ENCODE data around the gene LAMP5. TPM values are rescaled to one million over a fixed set of nuclear protein-coding genes. Genes with fewer than 3 reads are reported as not detected.

The LAMP5 gene
- total RNA-seq, 4 donors from 2014 or later = not detected

DNA sequence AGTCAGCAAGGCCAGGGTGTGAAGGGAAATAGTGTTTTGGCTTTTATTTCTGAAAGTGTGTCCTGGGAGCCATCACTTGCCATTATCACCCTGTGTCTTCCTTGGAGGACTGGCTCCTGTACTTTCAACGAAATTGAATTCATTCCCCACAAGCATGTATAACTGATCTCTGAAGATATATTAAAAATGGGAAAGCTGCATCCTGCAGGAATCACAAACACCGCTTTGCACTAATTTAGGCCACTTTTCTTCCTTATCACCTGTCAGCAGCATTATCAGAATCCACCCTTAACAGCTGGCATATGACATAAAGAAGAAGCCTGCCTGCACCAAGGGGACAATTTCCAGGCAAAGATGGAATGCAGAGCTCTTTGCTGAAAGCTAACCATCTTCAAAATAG is 56.2 kb downstream of the LAMP5 start:
- Histone ChIP-seq H3K36me3 (no peaks in the 10 kb centered on the region), H3K9me3 (no peaks in the 10 kb centered on the region), H3K27ac (no peak overlapping the region), H3K4me1 (no peaks in the 10 kb centered on the region), H3K4me3 (no peak overlapping the region), H3K27me3 (peaks cover 28% of the 10 kb centered on the region)
- no peak for ATAC-seq
- WGBS, 2 donors (ENCODE audit: low coverage in 1 of 2) = 33 to 64% methylated on average over 1 to 2 of the region's 2 CpGs
- TF ChIP-seq, protein P1, sequence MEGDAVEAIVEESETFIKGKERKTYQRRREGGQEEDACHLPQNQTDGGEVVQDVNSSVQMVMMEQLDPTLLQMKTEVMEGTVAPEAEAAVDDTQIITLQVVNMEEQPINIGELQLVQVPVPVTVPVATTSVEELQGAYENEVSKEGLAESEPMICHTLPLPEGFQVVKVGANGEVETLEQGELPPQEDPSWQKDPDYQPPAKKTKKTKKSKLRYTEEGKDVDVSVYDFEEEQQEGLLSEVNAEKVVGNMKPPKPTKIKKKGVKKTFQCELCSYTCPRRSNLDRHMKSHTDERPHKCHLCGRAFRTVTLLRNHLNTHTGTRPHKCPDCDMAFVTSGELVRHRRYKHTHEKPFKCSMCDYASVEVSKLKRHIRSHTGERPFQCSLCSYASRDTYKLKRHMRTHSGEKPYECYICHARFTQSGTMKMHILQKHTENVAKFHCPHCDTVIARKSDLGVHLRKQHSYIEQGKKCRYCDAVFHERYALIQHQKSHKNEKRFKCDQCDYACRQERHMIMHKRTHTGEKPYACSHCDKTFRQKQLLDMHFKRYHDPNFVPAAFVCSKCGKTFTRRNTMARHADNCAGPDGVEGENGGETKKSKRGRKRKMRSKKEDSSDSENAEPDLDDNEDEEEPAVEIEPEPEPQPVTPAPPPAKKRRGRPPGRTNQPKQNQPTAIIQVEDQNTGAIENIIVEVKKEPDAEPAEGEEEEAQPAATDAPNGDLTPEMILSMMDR (IDR thresholded peaks at IDR 0.05) = no peak
- no peak for TF ChIP-seq POLR2AphosphoS5 (IDR thresholded peaks at IDR 0.05)
- TF ChIP-seq POLR2A (IDR thresholded peaks at IDR 0.05) = no peak
- no peak for TF ChIP-seq EP300 (IDR thresholded peaks at IDR 0.05)

DNA sequence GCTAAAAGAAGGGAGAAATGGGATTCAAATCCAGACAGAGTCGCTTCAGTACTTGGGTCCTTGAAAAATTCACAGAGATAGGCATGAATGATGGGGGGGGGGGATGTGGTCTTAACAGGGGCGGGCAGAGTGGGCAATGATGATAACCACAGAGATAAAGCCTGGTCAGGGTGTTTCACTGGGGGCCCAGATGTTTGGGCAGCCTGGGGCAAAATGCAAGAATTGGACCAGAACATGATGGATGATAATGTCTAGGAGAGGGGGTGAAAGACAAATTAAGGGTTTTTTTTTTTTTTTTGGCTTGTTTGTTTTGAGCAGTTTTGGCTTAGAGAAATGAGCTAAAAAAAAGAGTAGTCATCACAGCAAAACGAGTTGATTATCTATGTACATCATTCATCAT is 57.4 kb downstream of the LAMP5 start:
- H3K9me3 ChIP-seq = no peaks in the 10 kb centered on the region
- TF ChIP-seq POLR2AphosphoS5 (IDR thresholded peaks at IDR 0.05) = no peak
- no peak for TF ChIP-seq EP300 (IDR thresholded peaks at IDR 0.05)
- TF ChIP-seq POLR2A (IDR thresholded peaks at IDR 0.05) = no peak
- TF ChIP-seq, protein P1 (IDR thresholded peaks at IDR 0.05) = no peak
- no peak overlapping the region for H3K4me3 ChIP-seq
- no peak overlapping the region for H3K27ac ChIP-seq
- no peak for ATAC-seq
- peaks cover 36% of the 10 kb centered on the region for H3K27me3 ChIP-seq
- no peaks in the 10 kb centered on the region for H3K36me3 ChIP-seq
- H3K4me1 ChIP-seq = no peaks in the 10 kb centered on the region
- WGBS, 2 donors (ENCODE audit: low coverage in 1 of 2) = 33 to 63% methylated on average over 2 of the region's 3 CpGs

DNA sequence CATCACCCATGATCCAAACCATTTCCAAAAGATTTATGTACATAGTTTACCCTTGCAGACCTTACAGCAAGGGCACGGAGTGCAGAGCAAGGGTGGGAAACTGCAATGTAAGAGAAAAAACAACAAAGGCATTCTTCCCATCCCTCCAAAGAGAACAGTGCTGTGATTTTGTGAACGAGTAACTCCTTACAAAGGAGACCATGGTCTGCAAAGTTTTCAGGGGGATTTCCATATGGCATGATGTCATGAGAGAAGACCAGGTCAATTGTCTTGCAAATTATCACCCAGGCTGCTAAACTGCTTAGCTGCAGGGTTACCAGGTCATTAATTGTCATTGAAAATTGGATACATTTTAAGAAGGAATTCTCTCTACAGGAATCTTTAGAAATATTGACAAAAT is 58.3 kb downstream of the LAMP5 start:
- ATAC-seq = no peak
- Histone ChIP-seq H3K9me3 (no peaks in the 10 kb centered on the region), H3K4me3 (no peak overlapping the region), H3K27ac (no peak overlapping the region), H3K27me3 (peaks cover 36% of the 10 kb centered on the region), H3K4me1 (no peaks in the 10 kb centered on the region), H3K36me3 (no peaks in the 10 kb centered on the region)
- 0 to 11% methylated on average over 1 to 2 of the region's 2 CpGs for WGBS, 2 donors (ENCODE audit: low coverage in 1 of 2)
- no peak for TF ChIP-seq POLR2AphosphoS5 (IDR thresholded peaks at IDR 0.05)
- TF ChIP-seq, protein P1 (IDR thresholded peaks at IDR 0.05) = no peak
- TF ChIP-seq POLR2A (IDR thresholded peaks at IDR 0.05) = no peak
- TF ChIP-seq EP300 (IDR thresholded peaks at IDR 0.05) = no peak

DNA sequence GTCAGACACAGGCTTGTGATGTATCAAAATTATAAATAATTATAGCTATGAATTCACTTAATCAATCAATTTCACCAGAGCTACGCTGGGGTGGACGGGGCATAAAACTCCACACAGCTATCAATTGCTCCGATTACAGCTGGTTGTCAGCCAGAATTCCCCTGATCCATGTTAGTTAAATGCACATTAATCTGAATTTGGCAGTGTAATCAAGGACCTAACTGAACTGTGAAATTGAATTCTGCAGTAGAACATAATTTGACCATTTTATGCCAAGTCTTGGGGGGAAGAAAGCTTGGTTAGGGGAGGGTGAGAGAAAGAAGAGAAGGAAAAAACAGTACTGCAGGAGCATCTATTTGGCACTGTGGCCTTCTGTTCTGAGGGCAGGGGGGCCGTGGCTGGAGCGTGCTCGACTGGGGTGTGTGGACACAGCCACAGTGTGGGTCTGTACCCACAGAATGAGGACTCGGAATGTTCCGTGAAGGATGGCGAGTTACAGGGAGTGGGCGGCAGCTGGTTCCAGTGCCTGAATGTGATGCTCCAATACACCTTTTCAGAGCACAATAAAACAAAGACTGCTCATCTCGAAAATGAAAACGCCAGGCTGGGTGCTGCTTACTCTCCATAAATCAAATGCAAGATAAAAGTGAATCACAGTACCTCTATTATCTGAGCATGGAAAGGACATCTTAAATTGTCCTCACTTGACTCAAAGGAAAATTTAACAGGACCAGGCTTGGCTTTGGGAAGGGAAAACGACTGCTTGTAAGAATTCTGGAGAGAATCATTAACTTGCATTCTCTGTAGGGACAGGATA is 59.2 kb downstream of the LAMP5 start:
- TF ChIP-seq POLR2AphosphoS5 (IDR thresholded peaks at IDR 0.05) (no peak), EP300 (IDR thresholded peaks at IDR 0.05) (no peak), POLR2A (IDR thresholded peaks at IDR 0.05) (no peak)
- TF ChIP-seq, protein P1 (IDR thresholded peaks at IDR 0.05) = no peak
- 44 to 63% methylated on average over 7 to 13 of the region's 13 CpGs for WGBS, 2 donors (ENCODE audit: low coverage in 1 of 2)
- no peaks in the 10 kb centered on the region for H3K36me3 ChIP-seq
- no peaks in the 10 kb centered on the region for H3K4me1 ChIP-seq
- H3K4me3 ChIP-seq = no peak overlapping the region
- peaks cover 36% of the 10 kb centered on the region for H3K27me3 ChIP-seq
- H3K9me3 ChIP-seq = no peaks in the 10 kb centered on the region
- no peak overlapping the region for H3K27ac ChIP-seq
- ATAC-seq = no peak

- no peaks in the 10 kb centered on the region for H3K36me3 ChIP-seq
- ATAC-seq = no peak
- TF ChIP-seq EP300 (IDR thresholded peaks at IDR 0.05) = no peak
- no peak for TF ChIP-seq POLR2AphosphoS5 (IDR thresholded peaks at IDR 0.05)
- no peak for TF ChIP-seq POLR2A (IDR thresholded peaks at IDR 0.05)
- TF ChIP-seq, protein P1 (IDR thresholded peaks at IDR 0.05) = no peak
- peaks cover 36% of the 10 kb centered on the region for H3K27me3 ChIP-seq
- no peaks in the 10 kb centered on the region for H3K4me1 ChIP-seq
- H3K27ac ChIP-seq = no peak overlapping the region
- WGBS, 2 donors (ENCODE audit: low coverage in 1 of 2) = 64 to 89% methylated on average over 1 to 7 of the region's 7 CpGs
- H3K4me3 ChIP-seq = no peak overlapping the region
- H3K9me3 ChIP-seq = no peaks in the 10 kb centered on the region
Measured at GRCh38 chr20:9574181-9574580, 59.8 kb downstream of the LAMP5 start.

Measured in gastroesophageal sphincter (tissue), 4 donors.